ENCODE results near the gene ITGA2.
A peak's percentile ranks its signal among the peaks of the same experiment; 100 is the strongest.
"Not testable (repeated sequence)": the region's sequence is repeated elsewhere in the genome, so short reads cannot be mapped to it uniquely, and the experiment has no call there.

Gene ITGA2

DNA sequence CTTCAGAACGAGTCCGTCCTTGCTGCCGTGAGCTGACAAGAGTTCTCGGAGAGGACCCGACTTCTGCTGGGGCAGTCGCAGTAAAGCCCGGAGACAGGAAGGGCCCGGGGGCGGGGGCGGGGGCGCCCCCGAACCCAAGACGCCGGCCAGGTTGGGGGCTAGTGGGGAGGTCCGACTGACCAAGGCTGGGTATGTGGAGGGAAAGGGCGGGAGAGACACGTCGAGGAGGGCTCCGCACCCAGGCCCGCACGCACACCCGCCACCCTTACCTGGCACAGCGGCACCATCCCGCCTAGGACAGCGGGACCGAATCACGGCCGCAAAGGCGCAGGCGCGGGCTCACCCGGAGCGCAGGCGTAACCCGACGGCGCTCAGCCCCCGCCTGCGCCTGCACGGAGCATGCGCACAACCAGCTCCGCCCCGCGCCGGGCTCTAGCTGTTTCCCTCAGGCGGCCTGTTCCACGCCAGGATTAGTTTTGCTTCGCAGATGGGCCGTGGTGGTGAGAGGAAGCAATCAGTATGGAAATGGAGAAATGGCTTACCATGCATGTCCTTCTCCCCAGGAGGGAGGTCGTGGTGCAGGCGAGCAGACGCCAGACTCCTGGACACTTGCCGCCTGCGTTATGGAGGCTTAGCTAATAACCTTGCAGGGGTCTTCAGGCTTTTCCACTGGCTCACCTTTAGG is 120.4 kb downstream of the ITGA2 start, which contains the start of gene MOCS2:
Gene MOCS2, minus strand, starts transcription at position 315 of the 685 bp plus-strand sequence. CDS start 2,583 bp downstream, outside the sequence.
- DNase-seq = peak; percentile 82

DNA sequence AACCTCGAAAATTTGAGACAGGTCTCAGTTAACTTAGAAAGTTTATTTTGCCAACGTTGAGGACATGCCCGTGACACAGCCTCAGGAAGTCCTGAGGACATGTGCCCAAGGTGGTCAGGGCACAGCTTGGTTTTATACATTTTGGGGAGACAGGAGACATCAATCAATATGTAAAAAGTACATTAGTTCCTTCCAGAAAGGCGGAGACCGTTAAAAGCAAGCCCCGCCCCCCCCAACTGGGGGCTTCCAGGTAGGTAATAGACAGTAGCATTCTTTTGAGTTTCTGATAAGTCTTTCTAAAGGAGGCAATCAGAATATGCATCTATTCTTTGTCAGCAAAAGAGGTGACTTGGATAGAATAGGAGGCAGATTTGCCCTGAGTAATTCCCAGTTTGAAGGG is 121.0 kb downstream of the ITGA2 start:
- no peak for DNase-seq

DNA sequence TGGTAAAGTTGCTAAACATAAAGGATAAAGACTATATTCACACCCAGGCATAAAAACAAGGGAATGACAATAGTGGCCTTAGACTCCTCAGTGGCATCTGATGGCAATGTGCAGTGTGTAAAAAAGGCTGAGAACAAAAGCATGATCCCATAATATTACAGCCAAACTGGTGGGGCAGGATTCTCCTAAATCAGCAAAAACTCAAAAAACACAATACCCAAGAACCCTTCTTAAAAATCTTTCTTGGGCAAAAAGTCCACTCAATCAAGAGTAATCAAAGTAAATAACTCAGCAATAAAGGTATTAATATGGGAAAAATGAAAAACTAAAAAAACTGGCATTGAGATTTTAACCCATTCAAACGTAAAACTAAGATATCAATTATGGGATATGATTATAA is 122.0 kb downstream of the ITGA2 start:
- no peak for DNase-seq

DNA sequence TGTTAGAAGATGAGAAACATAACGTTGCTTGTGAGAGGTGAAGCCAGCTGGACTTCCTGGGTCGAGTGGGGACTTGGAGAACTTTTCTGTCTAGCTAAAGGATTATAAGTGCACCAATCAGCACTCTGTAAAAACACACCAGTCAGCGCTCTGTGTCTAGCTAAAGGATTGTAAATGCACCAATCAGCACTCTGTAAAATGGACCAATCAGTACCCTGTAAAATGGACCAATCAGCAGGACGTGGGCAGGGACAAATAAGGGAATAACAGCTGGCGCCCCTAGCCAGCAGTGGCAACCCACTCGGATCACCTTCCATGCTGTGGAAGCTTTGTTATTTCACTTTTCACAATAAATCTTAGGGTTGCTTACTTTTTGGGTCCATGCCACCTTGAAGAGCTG is 123.2 kb downstream of the ITGA2 start:
- not testable (repeated sequence) for DNase-seq

DNA sequence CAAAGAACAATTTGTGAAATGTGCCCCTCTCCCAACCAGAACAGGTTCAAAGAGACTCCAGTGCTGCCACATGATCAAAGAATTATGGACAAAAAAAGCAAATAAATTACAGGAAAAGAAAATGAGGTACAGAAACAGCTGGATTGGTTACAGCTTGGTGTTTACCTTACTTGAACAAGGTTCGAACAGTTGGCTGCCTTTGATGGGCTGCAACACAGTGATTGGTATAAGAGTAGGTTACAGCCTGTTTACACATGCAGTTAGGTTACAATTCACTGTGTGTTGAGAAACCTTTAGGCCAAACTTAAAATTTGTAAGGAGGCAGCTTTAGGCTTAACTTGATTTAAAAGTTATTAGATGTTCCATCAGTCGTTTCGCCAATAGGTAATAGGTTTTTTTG is 123.8 kb downstream of the ITGA2 start:
- no peak for DNase-seq

DNA sequence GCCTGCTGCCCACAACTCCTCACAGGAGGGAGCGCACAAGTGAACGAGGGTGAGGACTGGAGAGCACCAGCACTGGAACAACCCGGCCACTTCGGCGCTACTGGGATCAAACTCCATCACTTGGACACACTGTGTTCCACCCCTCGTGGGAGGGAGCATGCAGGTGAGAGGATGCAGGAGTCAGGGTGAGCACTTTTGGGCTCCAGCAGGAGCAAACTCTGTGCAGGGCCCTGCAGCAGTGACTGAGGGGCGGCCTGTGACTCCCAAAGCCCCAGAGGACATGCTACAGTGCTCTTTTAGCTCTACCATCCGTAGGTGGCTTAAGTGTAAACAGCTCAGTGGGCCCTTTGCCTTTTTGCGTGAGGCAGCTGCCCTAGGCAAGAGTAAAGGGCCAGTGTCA is 124.8 kb downstream of the ITGA2 start:
- no peak for DNase-seq

DNA sequence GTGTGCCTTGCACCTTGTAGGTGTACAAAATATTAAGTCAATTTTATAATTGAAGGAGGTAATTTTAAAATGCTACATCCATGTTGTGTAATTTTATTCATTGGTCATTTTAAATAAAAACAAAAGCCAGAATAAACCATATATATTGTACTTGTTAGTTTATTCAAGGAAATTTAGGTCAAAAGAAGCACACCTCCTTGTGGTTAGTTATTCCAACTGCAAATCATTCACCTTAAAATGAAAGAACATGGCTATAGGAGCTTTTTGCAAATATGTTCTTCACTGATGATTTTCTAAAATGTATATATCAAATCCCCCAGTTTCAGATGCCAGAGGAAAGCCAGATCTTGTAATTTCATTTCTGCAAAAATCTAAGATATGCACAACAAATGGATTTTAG is 125.8 kb downstream of the ITGA2 start:
- DNase-seq = no peak

DNA sequence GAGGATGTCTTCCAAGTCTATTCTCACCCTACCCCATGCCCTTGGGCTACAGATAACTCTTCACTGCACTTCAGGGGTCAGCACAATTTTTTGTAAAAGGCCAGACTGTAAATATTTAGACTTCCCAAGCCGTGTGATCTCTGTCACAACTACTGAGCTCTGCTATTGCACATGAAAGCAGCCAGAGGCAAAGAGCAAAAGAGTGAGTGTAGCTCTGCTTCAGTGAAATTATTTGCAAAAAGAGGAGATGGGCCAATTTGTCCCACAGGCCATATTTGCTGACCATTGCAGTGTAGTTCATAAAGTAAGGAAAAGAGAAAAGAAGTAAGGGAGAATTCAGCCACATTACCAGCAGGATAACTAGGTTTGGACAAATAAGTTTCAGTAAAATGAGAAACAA is 127.4 kb downstream of the ITGA2 start:
- DNase-seq = no peak

DNA sequence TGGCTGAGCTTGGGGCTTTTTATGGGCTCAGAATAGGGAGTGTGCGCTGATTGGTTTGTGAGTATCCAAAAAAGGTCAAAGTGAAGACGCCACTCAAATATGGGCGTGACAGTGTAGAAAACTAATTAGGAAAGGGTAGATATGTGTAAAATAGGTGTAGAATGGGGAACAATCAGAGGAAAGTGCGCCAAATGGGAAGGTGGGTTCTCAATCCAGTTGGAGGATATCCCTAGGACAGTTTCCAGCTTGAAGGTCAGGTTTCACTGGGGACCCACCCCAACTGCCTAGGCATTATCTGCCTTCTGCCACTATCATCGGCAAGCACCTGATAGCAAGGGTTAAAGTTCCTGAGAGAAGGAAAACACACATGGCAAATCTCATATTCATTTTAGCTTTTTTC is 129.7 kb downstream of the ITGA2 start:
- DNase-seq = no peak

DNA sequence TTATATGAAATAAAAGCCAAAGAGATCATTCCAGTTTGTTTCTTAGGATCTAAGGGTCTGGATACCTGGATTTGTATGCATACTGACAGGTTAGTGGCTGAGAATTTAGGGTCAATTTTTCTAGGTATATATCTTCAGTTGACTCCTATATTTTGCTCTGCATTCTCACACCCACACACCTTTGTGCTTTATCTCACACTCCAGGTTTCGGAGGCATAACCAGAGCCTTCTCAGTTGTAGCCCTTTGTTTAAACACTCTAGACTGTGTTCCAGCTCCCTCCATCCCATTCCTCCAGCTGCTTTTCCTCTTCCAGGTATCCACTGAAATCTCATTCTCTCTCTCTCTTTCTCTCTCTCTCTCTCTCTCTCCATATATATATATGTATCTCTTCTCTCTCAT is 131.0 kb downstream of the ITGA2 start:
- no peak for DNase-seq

DNA sequence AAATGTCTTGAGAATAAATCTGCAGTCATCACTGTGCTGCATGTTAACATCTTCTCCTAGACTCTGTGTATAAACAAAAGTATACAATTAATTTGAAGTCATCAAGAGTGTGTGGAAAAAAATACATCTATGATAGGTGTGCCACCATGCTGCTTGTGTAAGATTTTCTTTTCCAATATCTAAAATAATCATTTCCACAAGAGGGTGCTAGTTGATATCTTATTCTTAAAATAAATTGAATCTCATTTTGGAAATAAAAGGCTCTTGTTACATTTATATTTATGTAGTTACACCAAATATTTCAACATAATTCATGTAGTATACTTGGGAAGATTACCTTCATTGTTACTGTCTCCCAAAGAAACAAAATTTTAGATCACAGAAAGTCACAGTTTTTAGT is 134.6 kb downstream of the ITGA2 start:
- no peak for DNase-seq

DNA sequence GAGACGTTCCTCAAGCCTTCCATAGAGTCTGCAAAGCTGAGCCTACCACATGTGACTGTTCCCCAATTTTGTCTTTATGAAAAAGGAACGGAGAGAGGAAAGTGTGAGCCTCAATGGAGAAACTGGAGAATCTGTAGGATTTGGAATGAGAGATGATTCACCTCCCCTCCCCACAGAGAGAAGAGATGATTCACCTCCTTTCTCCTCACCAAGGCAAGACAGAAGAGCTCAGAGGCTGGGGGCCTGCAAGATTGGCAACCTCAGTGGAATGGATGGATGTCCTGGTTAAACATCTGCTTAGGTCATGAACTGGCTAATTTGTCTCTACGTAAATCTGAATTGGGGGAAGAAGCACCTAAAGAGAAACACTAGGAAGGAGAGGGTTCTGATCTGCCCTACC is 137.4 kb downstream of the ITGA2 start:
- no peak for DNase-seq

DNA sequence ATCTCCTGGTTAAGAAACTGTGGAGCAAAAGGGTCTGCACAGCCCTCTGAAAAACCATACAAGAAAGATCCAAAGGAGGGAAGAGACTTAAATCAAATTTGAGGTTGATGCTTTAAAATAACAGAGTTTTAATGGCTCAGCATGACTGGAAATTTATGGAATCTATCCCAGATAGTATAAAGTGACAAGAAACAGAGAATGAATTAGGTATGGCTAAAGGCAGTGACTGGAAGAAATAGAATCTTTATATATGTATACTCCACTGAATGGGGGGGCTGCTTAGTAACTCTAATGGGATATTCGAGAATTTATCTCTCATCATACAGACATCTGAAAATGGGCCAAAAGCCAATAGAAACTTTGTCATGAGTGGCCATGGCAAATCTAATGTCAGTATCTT is 138.0 kb downstream of the ITGA2 start:
- DNase-seq = no peak

DNA sequence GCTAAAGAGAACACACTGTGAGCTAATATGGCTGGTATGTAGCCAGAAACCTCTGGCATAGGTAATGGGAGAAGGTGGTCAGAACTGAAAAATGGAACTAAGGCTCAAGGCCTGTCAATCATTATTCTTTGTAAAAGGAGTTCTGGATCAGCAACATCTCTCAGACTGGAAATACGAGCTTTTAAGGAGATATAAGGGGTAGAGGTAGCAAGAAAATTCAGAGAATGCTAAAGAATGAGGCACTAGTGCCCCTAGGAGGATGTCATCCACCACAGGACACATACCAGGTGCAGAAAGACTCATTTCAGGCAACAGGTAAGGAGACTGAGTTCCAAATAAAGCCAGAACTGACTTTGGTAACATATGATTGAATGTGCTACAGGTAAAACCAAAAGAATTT is 139.3 kb downstream of the ITGA2 start:
- DNase-seq = no peak

DNA sequence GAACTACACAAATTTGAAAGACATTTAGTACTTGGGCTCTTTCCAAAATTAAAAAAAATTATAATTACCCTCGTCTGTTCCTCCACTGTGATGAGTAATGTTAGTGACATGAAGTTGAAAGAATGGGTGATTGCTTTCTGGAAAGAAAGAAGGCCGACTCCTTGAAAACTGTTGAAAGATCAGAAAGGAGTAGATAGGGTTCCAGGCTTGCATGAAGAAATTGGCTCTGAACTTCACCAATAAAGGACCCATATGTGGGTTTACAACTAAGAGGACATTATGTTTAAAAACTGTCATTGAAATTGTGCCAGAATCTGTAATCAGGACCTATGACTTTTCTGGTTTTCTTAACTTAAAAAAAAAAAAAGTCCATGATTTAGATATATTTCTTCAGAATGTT is 141.1 kb downstream of the ITGA2 start:
- no peak for DNase-seq

DNA sequence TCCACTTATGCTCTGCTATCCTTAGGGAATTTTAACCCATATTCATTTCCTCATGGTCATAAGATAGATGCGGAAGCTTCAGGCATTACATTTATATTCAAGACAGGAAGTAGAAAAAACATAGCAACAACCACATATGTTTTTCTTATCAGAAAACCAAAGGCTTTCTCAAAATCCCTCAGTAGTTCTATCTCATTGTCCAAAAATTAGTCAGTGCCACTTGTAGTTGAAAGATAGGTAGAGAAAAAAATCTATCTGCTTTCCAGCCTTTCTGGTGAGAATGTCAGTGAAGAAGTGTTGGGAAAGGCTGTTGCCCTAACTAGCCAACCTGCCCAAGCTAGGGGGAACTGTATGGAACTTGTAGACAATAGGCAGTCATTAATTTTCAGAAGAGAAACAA is 143.9 kb downstream of the ITGA2 start:
- no peak for DNase-seq

Measured in activated effector memory CD4-positive, alpha-beta T cell treated with Interleukin-2 at 50 U/mL for 16 hours (primary cell).